PFSK-1 (cell line): ENCODE measurements around the gene OFD1.

Experiments used
- POLR2AphosphoS5 ChIP-seq: IDR thresholded peaks from 2 replicates; pipeline ENCODE4 v1.6.1; 2012; ENCODE audit warnings: low read depth, mild to moderate bottlenecking, control low read depth, low read length, moderate library complexity
- REST ChIP-seq, 2 experiments: IDR thresholded peaks; 2 replicates each; pipeline versions ENCODE4 v1.6.1 to v1.8.0; 2011 to 2012; ENCODE audit warnings: low read depth in 2 of 2, low read length in 2 of 2, control low read depth in 1 of 2, inconsistent platforms in 1 of 2, mild to moderate bottlenecking in 1 of 2, moderate library complexity in 1 of 2; ENCODE audit not compliant: insufficient read depth in 1 of 2
- SIN3A ChIP-seq: IDR thresholded peaks from 2 replicates; pipeline ENCODE4 v1.6.1; 2012; ENCODE audit warnings: mild to moderate bottlenecking, low read length, moderate library complexity, borderline replicate concordance; ENCODE audit not compliant: insufficient read depth
- TAF1 ChIP-seq: IDR thresholded peaks from 2 replicates; pipeline ENCODE4 v1.6.1; 2012; ENCODE audit warnings: low read length, control low read depth, borderline replicate concordance; ENCODE audit not compliant: insufficient read depth

- TF ChIP-seq TAF1 (no peak), POLR2AphosphoS5 (no peak), REST (IDR thresholded peaks at IDR 0.05; ENCODE audit: insufficient read depth in 1 of 2, low read depth in 2 of 2, low read length in 2 of 2) (no peak), SIN3A (no peak)
These were observed 31.0 kb upstream of the OFD1 start for GRCh38 chrX:13703589-13703988.
